ENCODE measurements around the gene VPS4B.
"Not testable (repeated sequence)": the region's sequence is repeated elsewhere in the genome, so short reads cannot be mapped to it uniquely, and the experiment has no call there.

The VPS4B gene

DNA sequence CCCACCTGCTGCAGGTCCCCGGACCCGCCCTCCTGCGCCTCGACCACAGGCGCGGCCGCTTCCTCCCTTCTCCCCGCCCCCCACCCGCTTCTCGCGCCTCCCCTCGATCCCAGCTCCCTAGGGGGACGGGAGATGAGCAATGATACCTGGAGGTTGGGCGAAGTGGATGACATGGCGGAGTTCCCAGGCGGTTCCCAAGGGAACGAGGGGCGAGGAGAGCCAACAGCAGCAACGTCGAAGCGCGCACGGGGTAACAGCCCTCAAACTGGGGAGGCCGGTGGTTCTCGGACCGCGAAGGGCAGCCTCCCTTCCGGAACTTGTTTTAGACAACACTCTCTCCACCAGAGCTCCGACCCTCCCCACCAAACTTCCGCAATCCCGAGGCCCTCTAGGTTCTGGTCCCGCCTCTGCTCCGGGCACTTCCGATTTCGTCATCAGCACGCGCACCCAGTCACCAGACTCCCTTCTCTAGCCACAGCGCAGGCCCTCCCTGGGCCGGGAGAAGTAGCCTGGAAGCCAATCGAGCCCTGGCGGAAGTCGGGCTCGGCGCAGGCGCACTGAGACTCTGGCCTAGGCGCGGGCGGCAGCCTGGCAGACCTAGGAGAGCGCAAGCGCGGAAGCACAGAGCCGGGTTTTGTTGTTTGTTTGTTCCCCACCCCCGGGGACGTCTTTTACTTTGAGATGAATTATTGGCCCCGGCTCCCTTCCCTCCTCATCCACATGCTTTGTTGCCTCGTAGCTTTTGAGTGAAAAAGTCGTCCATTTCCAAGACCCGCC, at the start of gene VPS4B:
TSS of gene VPS4B (minus strand) at position 390 of the 777 bp plus-strand sequence. CDS start at position 173, 217 bp downstream.
- peak; percentile 99 for DNase-seq

DNA sequence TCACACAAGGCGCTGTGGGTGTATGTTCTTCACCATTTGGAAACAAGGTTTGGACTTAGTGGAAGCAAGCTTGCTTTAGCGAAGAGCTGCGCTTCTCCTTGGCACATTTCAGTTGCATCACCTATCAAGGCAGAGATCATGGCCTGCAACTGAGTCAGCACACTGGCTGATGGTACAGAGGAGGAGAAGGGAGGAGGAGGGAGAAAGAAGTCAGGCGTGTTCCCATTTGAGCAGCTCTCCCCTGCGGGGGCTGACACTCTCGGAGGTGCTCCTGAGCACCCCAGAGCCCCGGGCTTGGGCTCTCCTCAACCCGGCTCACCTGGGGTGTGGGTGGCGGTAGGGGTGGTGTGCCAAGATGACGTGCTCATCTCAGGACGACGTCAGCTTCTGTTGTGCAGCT, 48.5 kb upstream of the VPS4B start:
- no peak for DNase-seq

DNA sequence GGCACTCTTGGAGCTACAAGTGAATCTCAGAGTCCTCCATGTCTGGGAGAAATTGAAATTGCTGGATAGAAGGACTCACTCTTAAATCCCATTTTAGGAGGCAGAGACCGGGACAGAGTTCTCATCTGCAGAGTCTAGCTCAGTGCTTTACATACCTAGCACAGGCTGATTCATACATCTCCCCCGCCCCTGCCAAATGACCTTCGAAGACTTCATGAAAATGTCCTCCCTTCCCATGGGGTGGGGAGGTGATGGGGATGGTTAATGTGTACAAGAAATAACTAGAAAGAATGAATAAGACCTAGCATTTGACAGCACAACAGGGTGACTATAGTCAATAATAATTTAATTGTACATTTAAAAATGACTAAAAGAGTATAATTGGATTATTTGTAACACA, 46.3 kb upstream of the VPS4B start:
- DNase-seq: no peak

GRCh38 chr18:63467699-63468098, 45.4 kb upstream of the VPS4B start:
- DNase-seq: no peak

DNA sequence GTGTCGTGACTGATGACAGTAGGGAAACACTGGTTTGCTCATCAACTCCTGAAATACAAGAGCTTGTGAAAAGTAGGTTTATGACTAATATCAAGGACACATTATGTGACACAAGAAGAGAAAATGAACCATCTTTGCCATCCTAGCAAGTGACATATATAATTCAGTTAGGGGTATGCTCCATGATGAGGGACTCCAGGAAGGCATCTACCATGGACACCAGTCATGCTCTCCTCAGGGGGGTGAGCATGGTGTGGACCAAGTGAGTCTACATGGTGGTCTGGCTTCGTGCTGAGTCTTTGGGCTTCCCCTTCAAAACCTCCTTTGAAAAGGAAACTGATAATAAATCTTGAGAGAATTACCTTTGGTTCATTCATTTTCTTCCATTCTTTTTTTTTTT, 42.8 kb upstream of the VPS4B start:
- DNase-seq: peak; percentile 25 to 33

DNA sequence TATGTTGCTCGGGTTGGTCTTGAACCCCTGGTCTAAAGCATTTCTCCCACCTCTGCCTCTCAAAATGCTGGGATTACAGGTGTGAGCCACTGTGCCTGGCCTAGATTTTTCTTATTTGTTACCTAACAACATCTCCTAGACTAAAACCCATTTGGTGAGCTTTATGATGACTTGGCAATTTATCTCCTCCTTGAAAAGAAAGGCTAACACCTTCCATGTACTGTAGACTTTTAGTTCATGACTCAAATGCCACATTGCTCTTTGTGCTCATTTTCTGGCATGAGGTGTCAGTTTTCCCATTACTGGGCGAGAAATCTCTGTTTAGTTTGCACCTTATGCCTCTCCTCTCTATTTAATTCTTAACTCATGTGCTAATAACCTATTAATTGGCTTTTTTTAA, 42.2 kb upstream of the VPS4B start:
- no peak for DNase-seq

- DNase-seq: no peak
Observed at GRCh38 chr18:63460414-63460813, 38.1 kb upstream of the VPS4B start.

- no peak for DNase-seq
Observed at GRCh38 chr18:63457977-63458376, 35.7 kb upstream of the VPS4B start.

DNA sequence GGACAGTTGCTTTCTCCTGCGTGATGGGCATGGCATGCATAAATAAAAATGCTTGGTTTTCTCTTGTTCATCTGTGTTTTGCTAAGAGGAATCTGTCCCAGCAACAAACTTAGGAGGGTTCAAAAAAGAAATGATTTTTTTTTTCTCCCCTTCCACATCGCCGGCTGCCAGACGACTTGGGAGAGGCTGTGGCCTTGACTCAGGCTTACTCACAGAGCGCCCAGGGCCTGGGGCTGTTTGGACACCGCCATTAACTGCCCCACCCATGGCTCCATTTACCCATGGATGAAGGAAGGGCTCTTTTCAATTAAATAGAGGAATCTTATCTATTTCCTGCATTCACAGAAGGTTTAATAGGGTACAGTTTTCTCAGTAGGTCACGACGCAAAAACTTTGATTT, 32.2 kb upstream of the VPS4B start:
- DNase-seq: no peak

DNA sequence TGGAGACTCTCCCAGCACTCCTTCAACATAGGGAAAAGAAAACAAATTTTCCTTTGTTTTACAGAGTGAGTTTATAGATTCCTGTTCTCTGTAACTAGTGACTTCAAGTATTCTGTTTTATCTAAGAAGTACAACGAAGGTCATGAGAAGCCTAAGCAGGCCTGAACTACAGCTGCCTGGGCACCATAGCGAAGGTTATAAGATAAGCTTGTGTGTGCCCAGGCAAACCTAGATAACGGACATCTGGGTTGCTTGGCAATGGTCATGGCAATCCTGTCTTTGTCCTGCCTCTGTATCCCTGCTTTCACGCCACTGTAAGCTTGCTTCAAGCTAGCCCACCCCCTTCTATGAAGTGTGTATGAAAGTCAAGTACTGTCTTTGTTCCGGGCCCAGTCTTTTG, 30.5 kb upstream of the VPS4B start:
- not testable (repeated sequence) for DNase-seq

GRCh38 chr18:63451799-63452660, 29.8 kb upstream of the VPS4B start:
- DNase-seq: no peak

- DNase-seq: no peak
Observed at GRCh38 chr18:63449426-63449825, 27.1 kb upstream of the VPS4B start.

- DNase-seq: no peak
Observed at GRCh38 chr18:63447066-63447465, 24.8 kb upstream of the VPS4B start.

DNA sequence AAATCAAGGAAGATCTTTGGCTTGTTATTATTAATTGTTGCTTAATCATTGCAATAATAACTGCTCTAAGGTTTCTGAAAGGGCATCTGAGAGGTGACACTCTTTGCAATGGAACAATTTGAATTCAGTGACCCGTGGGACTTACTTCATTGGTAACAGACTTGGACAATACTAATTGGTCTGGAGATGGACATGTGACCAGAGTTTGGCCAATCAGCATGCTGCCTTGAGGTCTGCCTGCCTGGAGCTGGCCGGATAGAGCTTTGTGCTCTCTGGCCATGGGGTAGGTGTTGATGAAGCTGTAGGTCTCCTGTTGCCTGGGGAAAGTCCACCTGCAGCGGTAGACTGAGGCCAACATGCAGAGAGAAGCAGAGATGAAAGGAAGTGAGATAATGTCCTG, 24.0 kb upstream of the VPS4B start:
- no peak for DNase-seq

- no peak for DNase-seq
Observed at GRCh38 chr18:63445037-63445436, 22.8 kb upstream of the VPS4B start.

DNA sequence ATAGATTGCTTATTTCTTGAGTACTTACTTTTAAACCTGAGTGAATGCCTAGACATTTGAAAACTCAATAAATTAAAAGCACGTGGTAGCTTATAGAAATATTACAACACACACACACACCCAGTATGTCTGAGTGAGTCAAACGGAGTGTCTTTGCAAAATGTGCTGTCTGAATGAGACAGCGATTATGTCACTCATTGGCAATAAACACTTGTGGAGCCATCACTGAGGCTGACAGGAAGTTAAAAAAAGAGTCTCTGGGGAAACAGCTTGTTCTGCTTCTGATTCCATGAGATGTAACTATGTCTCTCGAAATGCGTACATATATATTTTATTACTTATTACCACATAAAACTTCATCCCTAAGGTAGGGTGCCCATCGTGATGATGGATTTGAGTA, 22.3 kb upstream of the VPS4B start:
- DNase-seq: no peak

- no peak for DNase-seq
Observed at GRCh38 chr18:63443829-63444228, 21.6 kb upstream of the VPS4B start.

- DNase-seq: no peak
Observed at GRCh38 chr18:63440881-63441280, 18.6 kb upstream of the VPS4B start.

DNA sequence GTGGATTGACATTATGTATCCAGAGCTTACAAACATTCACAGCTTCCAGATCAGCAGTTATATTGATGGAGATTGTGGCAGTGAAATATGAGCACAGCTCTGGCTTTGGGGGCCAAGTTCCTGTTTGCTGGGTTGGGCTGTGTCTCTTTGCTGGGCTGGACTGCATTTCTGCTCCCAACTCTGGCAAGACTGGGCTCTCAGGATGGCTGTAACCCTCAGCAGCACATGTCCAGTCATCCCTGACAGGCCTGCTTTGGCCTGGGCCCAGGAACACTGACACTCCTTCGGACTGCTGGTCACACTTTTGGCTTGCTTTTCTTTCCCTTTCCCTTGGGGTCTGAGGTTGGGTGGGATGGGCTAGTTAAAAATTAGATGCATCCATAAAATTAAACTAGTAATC, 17.9 kb upstream of the VPS4B start:
- no peak for DNase-seq

DNA sequence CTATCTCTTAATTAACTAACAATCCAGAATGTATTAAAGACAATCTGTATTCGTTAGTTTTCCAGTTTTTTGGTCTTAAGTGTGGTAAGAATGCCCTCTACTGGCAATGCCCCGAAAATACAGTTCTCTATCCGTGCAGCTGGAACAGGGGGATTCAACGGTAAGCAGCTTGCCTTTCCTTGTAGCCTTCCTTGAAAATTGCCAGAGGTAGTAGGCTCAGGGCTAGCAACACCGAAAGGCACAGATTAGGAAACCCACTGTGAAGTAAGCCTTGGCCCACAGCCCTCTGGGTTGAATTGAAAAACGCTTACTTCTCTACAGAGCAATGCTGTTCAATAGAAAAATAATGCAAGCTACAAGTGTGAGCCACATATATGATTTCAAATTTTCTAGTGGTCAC, 17.1 kb upstream of the VPS4B start:
- DNase-seq: peak; percentile 55 to 59

- no peak for DNase-seq
Observed at GRCh38 chr18:63438181-63438580, 15.9 kb upstream of the VPS4B start.

DNA sequence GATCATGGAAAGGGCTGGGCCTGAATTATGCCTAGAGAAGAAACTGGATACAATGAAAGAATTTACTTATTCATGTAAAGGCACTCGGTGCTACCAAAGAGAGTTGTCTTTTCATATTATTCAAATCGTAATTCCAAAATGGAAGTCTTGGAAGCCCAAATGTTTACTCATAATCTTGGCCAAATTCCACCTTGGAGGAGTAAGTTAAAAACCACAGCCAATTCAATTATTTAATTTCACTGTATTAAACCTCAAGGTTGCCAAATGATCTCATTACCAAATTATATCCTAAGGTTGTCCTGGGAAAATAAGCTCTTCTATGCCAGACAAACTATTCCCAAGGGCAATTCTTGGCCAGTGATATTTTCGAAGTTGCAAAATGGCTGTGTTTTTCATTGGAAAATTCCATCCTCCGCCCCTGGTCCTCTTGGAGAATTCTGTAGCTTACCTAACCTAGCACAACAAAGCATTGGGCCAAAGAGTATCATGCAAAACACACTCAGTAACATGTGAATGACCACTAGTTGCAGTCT, 11.1 kb upstream of the VPS4B start:
- DNase-seq: no peak

- no peak for DNase-seq
Observed at GRCh38 chr18:63431180-63431579, 8.9 kb upstream of the VPS4B start.

DNA sequence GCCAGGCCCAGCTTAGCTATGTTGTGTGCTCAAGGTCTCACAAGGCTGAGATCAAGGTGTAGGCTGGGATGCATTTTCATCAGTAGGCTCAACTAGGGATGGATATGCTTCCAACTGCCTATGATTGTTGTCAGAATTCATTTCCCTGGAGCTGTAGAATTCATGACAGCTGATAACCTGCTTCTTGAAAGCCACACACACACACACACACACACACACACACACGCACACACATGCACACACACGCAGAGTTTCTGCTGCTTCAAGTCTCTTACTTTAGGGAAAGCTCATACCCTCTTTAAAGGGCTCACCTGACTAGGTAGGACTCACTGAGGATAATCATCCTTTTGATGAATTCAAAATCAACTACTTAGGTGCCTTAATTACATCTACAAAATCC, 8.2 kb upstream of the VPS4B start:
- no peak for DNase-seq

All from activated T-cell treated with anti-CD3 and anti-CD28 coated beads, Interleukin-2, amount 50 U/mL, for 48 hours (primary cell).